Upper lobe of right lung (tissue), 1 donor: Measurements from ENCODE around the gene FAHD2B. TPM values are rescaled to one million over a fixed set of nuclear protein-coding genes. Genes with fewer than 3 reads are reported as not detected.
"Not testable (repeated sequence)": the region's sequence is repeated elsewhere in the genome, so short reads cannot be mapped to it uniquely, and the experiment has no call there.

Source experiments
- ATAC-seq: fragments of 200-7000 bp; cut with Tn5 transposase; one replicate; pipeline ENCODE4 v1.9.1; 2020; ENCODE audit warnings: mild to moderate bottlenecking, moderate library complexity
- DNase-seq: peaks from one replicate; pipeline ENCODE4 v3.0.0-alpha.2; 2020
- H3K27ac ChIP-seq: fragments of 200-600 bp; one replicate; pipeline ENCODE4 v1.8.0; 2022
- H3K27me3 ChIP-seq: fragments of 200-600 bp; one replicate; pipeline ENCODE4 v1.8.0; 2022; ENCODE audit warnings: mild to moderate bottlenecking
- H3K36me3 ChIP-seq: fragments of 200-600 bp; one replicate; pipeline ENCODE4 v1.8.0; 2022
- H3K4me1 ChIP-seq: fragments of 200-600 bp; one replicate; pipeline ENCODE4 v1.8.0; 2022
- H3K4me3 ChIP-seq: fragments of 200-600 bp; one replicate; pipeline ENCODE4 v1.8.0; 2022; ENCODE audit warnings: mild to moderate bottlenecking
- H3K9me3 ChIP-seq: fragments of 200-600 bp; one replicate; pipeline ENCODE4 v1.8.0; 2022
- intact Hi-C: fragments of 100-400 bp; cut with DNase I; formaldehyde crosslinking; loops from one replicate; pipeline ENCODE4 v1.11.0; 2022
- total RNA-seq: library from RNA; stranded (reverse); fragmentation: NEBNext Ultra II Directional; extraction: Animal tissue kit (Norgen Biotek cat#: 25700); gene quantifications from one replicate; pipeline ENCODE4 v1.2.1, GENCODE V29; 2021
- TF ChIP-seq, protein P1 (sequence below): fragments of 200-600 bp; IDR thresholded peaks from one replicate; pipeline ENCODE4 v1.8.0; 2022; ENCODE audit warnings: antibody characterized with exemption
- donor health status: DM: no; HTN: yes; CAD: no; lungs with severe emphysema.

Gene FAHD2B
- total RNA-seq, 1 donor from 2014 or later = 12.2 TPM

DNA sequence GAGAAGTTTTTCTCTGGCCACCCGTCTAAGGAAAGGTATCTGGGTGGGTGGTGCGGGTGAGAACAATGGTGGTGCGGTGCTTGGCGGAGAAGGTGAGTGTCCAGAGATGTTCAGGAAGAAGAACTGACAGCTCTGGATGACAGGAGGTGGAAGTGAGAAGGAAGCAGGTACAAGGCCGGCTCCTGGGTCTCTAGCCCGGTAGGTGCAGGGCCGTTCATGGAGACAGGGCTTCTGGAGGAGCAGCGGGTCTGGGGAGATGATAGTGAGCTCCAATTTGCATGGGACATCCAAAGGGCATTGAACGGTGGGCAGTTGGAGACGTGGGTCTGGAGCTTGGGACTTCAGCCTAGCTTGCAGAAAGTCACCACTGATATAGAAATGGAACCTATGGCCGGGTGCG is 979 bp upstream of the FAHD2B start:
- DNase-seq = no peak
- H3K27ac ChIP-seq = no peak overlapping the region
- H3K36me3 ChIP-seq = no peaks in the 10 kb centered on the region
- intact Hi-C loops = no loop called here
- no peaks in the 10 kb centered on the region for H3K27me3 ChIP-seq
- H3K4me3 ChIP-seq = peak overlapping the region; percentile 43
- ATAC-seq = no peak
- TF ChIP-seq, protein P1, sequence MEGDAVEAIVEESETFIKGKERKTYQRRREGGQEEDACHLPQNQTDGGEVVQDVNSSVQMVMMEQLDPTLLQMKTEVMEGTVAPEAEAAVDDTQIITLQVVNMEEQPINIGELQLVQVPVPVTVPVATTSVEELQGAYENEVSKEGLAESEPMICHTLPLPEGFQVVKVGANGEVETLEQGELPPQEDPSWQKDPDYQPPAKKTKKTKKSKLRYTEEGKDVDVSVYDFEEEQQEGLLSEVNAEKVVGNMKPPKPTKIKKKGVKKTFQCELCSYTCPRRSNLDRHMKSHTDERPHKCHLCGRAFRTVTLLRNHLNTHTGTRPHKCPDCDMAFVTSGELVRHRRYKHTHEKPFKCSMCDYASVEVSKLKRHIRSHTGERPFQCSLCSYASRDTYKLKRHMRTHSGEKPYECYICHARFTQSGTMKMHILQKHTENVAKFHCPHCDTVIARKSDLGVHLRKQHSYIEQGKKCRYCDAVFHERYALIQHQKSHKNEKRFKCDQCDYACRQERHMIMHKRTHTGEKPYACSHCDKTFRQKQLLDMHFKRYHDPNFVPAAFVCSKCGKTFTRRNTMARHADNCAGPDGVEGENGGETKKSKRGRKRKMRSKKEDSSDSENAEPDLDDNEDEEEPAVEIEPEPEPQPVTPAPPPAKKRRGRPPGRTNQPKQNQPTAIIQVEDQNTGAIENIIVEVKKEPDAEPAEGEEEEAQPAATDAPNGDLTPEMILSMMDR = no peak
- H3K4me1 ChIP-seq = peaks cover 3% of the 10 kb centered on the region
- no peaks in the 10 kb centered on the region for H3K9me3 ChIP-seq

DNA sequence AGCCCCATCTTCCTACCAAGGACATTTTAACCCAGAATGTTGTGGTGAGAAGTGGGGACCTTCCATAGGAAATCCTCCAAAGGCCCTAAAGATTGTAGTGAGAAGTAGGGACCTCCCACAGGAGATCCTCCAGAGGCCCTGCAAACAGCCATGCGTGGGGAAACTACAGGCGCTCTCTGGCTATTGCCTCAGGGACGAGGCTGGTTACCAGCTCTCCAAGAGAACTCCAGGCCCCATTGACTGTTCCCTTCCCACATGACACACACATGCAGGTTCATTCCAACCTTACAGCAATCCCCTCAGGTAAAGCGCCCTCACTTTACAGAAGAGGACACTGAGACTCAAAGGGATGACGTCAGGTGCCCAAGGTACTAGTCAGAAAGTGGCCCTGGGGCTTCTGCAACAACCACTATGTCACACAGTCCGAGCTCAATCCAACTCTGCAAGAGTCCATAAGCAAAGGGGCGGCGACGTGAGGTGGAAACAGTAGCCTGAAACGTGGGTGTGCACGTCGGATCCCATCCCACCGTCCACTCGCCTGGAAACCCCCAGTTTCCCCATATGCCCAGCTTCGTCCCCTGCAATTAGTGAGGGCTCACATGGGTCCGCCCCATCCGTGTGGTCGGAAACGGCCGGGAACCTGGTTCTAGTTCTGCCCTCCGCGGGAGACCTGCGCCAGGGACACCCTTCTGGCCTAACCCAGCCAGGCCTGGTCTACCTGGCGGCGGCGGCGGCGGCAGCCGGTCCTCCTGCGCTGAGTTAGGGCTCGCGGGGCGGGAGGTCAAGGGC is 505 bp downstream of the FAHD2B start:
- H3K9me3 ChIP-seq, H3K27me3 ChIP-seq, H3K4me1 ChIP-seq, intact Hi-C loops, H3K27ac ChIP-seq, DNase-seq, H3K36me3 ChIP-seq: not testable (repeated sequence)
- ATAC-seq = peak; percentile 13
- H3K4me3 ChIP-seq = peak overlapping the region; percentile 43

- DNase-seq, H3K36me3 ChIP-seq, H3K9me3 ChIP-seq, H3K4me3 ChIP-seq, H3K4me1 ChIP-seq, H3K27ac ChIP-seq, H3K27me3 ChIP-seq, intact Hi-C loops, ATAC-seq: not testable (repeated sequence)
These were observed 1.7 kb downstream of the FAHD2B start for GRCh38 chr2:97092946-97093345.

DNA sequence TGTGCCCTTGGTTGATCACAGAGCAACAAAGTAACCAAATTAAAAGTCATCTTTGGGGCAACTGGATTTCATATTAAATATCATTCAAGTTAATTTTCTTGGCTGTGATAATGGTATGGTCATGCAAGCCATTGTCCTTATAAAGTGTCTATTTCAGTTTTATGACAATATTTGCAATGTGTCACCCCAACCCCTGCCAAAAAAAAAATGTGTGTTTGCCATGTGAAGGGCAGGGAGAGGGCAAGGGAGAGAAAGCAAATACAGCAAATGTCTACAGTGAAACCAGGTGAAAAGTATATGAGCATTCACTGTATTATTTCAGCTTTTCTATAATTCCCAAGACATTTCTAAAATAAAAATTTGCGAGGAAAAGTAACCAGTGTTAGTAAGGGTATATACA is 6.0 kb downstream of the FAHD2B start:
- DNase-seq, H3K36me3 ChIP-seq, H3K4me3 ChIP-seq, H3K9me3 ChIP-seq, H3K27me3 ChIP-seq, H3K27ac ChIP-seq, H3K4me1 ChIP-seq, intact Hi-C loops, ATAC-seq: not testable (repeated sequence)

GRCh38 chr2:97085093-97085492 is 9.6 kb downstream of the FAHD2B start:
- H3K27ac ChIP-seq, H3K27me3 ChIP-seq, H3K9me3 ChIP-seq, intact Hi-C loops, DNase-seq, H3K4me1 ChIP-seq, H3K4me3 ChIP-seq, H3K36me3 ChIP-seq: not testable (repeated sequence)
- peak; percentile 24 for ATAC-seq

DNA sequence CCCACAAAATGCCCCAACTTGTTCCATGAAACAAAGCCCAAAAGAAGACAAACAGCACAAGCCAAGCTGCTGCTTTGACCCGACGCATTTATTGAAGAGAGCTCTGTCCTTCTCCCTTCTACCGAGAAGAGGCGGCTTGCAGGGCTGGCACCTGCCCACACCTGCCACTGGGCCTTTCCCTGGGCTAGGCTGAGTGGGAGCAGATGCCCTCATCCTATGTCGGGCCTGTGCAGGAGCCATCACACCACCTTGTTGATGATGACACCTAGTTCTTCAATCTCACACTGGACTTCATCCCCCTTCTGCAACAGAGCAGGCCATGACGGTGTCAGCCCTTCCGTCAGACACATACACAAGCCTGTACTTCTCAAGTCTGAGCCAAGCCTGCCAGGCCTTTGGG is 11.2 kb downstream of the FAHD2B start:
- H3K27ac ChIP-seq, H3K4me1 ChIP-seq, H3K9me3 ChIP-seq, intact Hi-C loops, H3K27me3 ChIP-seq, ATAC-seq, DNase-seq, H3K4me3 ChIP-seq, H3K36me3 ChIP-seq: not testable (repeated sequence)

GRCh38 chr2:97082206-97082605 is 12.5 kb downstream of the FAHD2B start:
- ATAC-seq = peak; percentile 41
- H3K4me3 ChIP-seq, H3K4me1 ChIP-seq, H3K27ac ChIP-seq, intact Hi-C loops, H3K27me3 ChIP-seq, H3K9me3 ChIP-seq, H3K36me3 ChIP-seq, DNase-seq: not testable (repeated sequence)

- H3K4me3 ChIP-seq, H3K27ac ChIP-seq, H3K27me3 ChIP-seq, H3K36me3 ChIP-seq, H3K9me3 ChIP-seq, ATAC-seq, H3K4me1 ChIP-seq, intact Hi-C loops, DNase-seq: not testable (repeated sequence)
These were observed 13.8 kb downstream of the FAHD2B start for GRCh38 chr2:97080855-97081254.

- H3K27me3 ChIP-seq, H3K36me3 ChIP-seq, DNase-seq, H3K27ac ChIP-seq, intact Hi-C loops, H3K4me3 ChIP-seq, H3K4me1 ChIP-seq, H3K9me3 ChIP-seq: not testable (repeated sequence)
- ATAC-seq = peak; percentile 49
These were observed 17.5 kb downstream of the FAHD2B start for GRCh38 chr2:97077213-97077612.

GRCh38 chr2:97070915-97071314 is 23.8 kb downstream of the FAHD2B start:
- H3K9me3 ChIP-seq, DNase-seq, H3K4me3 ChIP-seq, H3K27ac ChIP-seq, intact Hi-C loops, H3K4me1 ChIP-seq, H3K27me3 ChIP-seq, H3K36me3 ChIP-seq, ATAC-seq: not testable (repeated sequence)

GRCh38 chr2:97068722-97069121 is 26.0 kb downstream of the FAHD2B start:
- H3K27me3 ChIP-seq, H3K27ac ChIP-seq, H3K36me3 ChIP-seq, H3K4me1 ChIP-seq, ATAC-seq, H3K4me3 ChIP-seq, DNase-seq, H3K9me3 ChIP-seq, intact Hi-C loops: not testable (repeated sequence)
